Fibroblast of pulmonary artery (primary cell): Measurements from ENCODE around the gene HPS5.
"Not testable (repeated sequence)": the region's sequence is repeated elsewhere in the genome, so short reads cannot be mapped to it uniquely, and the experiment has no call there.

Experiments used
- DNase-seq: peaks from one replicate; pipeline ENCODE4 v3.0.0-alpha.2; 2010; ENCODE audit warnings: low read depth
- H3K4me3 ChIP-seq: replicated peaks from 2 replicates; pipeline ENCODE4 v1.5.1; 2011; ENCODE audit warnings: low read depth, mild to moderate bottlenecking, control low read depth, low read length, moderate library complexity
- TF ChIP-seq, protein P1 (sequence below): IDR thresholded peaks from 2 replicates; pipeline ENCODE4 v1.5.1; 2011; ENCODE audit warnings: mild to moderate bottlenecking, control low read depth, low read length, inconsistent platforms; ENCODE audit errors: missing control alignments

Gene HPS5

GRCh38 chr11:18264035-18264434 lies 57.9 kb downstream of the HPS5 start:
- TF ChIP-seq, protein P1, sequence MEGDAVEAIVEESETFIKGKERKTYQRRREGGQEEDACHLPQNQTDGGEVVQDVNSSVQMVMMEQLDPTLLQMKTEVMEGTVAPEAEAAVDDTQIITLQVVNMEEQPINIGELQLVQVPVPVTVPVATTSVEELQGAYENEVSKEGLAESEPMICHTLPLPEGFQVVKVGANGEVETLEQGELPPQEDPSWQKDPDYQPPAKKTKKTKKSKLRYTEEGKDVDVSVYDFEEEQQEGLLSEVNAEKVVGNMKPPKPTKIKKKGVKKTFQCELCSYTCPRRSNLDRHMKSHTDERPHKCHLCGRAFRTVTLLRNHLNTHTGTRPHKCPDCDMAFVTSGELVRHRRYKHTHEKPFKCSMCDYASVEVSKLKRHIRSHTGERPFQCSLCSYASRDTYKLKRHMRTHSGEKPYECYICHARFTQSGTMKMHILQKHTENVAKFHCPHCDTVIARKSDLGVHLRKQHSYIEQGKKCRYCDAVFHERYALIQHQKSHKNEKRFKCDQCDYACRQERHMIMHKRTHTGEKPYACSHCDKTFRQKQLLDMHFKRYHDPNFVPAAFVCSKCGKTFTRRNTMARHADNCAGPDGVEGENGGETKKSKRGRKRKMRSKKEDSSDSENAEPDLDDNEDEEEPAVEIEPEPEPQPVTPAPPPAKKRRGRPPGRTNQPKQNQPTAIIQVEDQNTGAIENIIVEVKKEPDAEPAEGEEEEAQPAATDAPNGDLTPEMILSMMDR = no peak
- no peak overlapping the region for H3K4me3 ChIP-seq
- no peak for DNase-seq

DNA sequence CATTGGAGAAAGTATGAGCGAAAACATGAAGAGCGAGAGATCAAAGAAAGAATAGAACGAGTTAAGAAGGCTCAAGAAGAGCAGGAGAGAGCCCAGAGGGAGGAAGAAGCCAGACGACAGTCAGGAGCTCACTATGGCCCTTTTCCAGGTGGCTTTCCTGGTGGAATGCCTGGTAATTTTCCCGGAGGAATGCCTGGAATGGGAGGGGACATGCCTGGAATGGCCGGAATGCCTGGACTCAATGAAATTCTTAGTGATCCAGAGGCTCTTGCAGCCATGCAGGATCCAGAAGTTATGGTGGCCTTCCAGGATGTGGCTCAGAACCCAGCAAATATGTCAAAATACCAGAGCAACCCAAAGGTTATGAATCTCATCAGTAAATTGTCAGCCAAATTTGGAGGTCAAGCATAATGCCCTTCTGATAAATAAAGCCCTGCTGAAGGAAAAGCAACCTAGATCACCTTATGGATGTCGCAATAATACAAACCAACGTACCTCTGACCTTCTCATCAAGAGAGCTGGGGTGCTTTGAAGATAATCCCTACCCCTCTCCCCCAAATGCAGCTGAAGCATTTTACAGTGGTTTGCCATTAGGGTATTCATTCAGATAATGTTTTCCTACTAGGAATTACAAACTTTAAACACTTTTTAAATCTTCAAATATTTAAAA lies 59.1 kb downstream of the HPS5 start:
- DNase-seq, H3K4me3 ChIP-seq: not testable (repeated sequence)

- TF ChIP-seq, protein P1 = no peak
- no peak overlapping the region for H3K4me3 ChIP-seq
- DNase-seq = no peak
These were observed 60.2 kb downstream of the HPS5 start for GRCh38 chr11:18261721-18262120.

GRCh38 chr11:18259259-18259658 lies 62.7 kb downstream of the HPS5 start:
- H3K4me3 ChIP-seq = no peak overlapping the region
- TF ChIP-seq, protein P1 = no peak
- no peak for DNase-seq

DNA sequence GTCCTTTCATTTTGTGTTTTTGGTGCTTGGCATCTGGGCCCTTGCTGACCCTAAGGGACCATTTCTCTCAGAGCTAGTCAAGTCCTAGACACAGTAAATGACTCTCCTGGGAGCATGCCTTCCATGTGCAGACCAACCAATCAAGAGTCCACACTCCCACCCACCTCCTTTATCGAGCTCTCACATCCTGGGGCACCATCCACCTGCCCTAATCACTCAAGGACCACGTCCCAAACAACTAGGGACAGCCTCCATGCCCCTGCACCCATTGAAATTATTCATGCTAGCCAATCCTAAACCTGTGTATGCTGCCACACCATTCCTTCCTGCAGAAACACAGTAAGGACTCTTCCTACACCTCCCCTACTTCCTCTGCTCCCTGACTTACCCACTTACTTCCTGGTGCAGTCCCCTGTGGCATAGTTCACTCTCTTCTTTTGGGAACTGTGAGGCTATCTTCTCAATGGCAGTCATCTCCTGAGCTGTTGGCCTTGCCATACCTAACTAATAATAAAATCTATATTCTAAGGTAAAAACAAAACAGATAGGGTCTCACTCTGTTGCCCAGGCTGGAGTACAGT lies 67.1 kb downstream of the HPS5 start:
- TF ChIP-seq, protein P1 = no peak
- no peak overlapping the region for H3K4me3 ChIP-seq

GRCh38 chr11:18253778-18254338 lies 68.1 kb downstream of the HPS5 start:
- no peak overlapping the region for H3K4me3 ChIP-seq
- TF ChIP-seq, protein P1 = no peak
- no peak for DNase-seq

More for the DNA sequence above, 67.1 kb downstream of the HPS5 start:
- no peak for DNase-seq

- TF ChIP-seq, protein P1 = no peak
- DNase-seq = no peak
- H3K4me3 ChIP-seq = no peak overlapping the region
These were observed 68.7 kb downstream of the HPS5 start for GRCh38 chr11:18253233-18253632.
